Stomach (tissue), 4 donors: Measurements from ENCODE around the gene ADD2.

Experiments
- EP300 ChIP-seq: sonication (generic); formaldehyde crosslinking; IDR thresholded peaks from one replicate; pipeline ENCODE4 v1.6.1; 2017; ENCODE audit warnings: antibody characterized with exemption
- POLR2A ChIP-seq, 4 donors: fragments of 450-650 bp; IDR thresholded peaks; one replicate each; pipeline ENCODE4 v1.6.1; 2016; ENCODE audit warnings: antibody characterized with exemption in 4 of 4, control low read depth in 2 of 4, mild to moderate bottlenecking in 1 of 4, moderate library complexity in 1 of 4
- POLR2AphosphoS5 ChIP-seq, 3 donors: sonication (generic); formaldehyde crosslinking; IDR thresholded peaks; one replicate each; pipeline ENCODE4 v1.6.1; 2016; ENCODE audit warnings: antibody characterized with exemption in 3 of 3
- TF ChIP-seq, protein P1 (sequence below), 7 experiments: fragments of 450-650 bp in 4 of 7; fragments of 200-600 bp in 3 of 7; sonication (generic) in 3 of 7; IDR thresholded peaks; one replicate each; pipeline ENCODE4 v1.5.1; 2016 to 2019; ENCODE audit warnings: antibody characterized with exemption in 7 of 7, control low read depth in 2 of 7, mild to moderate bottlenecking in 1 of 7

DNA sequence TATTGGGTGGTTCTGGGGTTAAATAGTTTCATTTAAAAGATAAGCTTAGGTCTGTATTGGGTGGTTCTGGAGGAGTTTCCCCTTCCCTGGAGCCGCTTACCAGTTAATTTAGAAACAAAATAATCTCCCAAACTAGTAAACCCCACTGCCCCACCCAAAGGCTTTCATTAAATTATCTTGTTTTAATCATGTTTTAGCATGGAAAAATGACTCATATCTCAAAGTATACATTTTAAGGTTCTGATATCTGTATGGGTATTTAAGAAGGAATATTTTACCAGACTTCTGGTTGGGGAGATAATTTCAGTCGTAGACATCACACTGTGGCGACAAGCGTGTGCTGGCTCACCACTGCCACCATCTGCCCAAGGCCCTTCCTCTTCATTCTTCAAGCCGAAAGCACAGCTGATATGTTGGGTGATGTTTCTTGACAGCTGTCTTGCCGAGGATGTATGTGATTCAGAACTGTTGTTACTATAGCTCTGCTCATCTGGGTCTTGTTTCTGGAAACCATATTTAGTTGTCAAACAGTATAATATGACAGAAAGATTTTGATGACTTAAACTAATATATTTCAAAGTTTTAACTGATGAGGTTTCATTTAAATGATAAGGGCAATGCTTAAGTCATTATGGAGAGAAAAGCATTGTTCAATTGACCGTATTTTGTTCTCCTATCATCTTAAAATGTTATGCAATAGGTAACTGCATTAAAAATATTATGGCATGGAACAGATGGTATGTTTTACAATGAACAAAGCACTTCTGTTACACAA lies 17.3 kb upstream of the ADD2 start:
- TF ChIP-seq POLR2A (IDR thresholded peaks at IDR 0.05) (no peak), POLR2AphosphoS5 (IDR thresholded peaks at IDR 0.05) (no peak), EP300 (no peak)
- TF ChIP-seq, protein P1, sequence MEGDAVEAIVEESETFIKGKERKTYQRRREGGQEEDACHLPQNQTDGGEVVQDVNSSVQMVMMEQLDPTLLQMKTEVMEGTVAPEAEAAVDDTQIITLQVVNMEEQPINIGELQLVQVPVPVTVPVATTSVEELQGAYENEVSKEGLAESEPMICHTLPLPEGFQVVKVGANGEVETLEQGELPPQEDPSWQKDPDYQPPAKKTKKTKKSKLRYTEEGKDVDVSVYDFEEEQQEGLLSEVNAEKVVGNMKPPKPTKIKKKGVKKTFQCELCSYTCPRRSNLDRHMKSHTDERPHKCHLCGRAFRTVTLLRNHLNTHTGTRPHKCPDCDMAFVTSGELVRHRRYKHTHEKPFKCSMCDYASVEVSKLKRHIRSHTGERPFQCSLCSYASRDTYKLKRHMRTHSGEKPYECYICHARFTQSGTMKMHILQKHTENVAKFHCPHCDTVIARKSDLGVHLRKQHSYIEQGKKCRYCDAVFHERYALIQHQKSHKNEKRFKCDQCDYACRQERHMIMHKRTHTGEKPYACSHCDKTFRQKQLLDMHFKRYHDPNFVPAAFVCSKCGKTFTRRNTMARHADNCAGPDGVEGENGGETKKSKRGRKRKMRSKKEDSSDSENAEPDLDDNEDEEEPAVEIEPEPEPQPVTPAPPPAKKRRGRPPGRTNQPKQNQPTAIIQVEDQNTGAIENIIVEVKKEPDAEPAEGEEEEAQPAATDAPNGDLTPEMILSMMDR (IDR thresholded peaks at IDR 0.05) = no peak
